ENCODE data around the gene ANKHD1.

DNA sequence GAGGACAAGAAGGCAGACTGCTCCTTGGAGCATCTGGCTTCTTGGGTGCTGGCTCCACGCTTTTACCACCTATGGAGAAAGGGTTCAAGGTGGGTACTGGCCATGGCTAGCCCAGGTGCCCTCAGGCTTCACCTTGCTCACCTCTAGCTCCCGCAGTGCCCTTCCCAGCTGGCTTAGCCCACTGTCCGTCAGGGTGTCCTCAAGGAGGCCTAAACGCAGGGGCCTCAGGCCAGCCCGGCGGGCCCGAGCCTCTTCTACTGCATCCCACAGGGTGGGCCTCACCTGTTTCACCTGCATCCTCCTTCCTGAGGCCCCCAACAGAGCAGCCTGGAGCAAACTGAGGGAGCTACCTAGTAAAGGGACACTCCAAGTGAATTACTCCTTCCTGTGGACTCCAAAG, 172.1 kb downstream of the ANKHD1 start:
- TF ChIP-seq, protein P1, sequence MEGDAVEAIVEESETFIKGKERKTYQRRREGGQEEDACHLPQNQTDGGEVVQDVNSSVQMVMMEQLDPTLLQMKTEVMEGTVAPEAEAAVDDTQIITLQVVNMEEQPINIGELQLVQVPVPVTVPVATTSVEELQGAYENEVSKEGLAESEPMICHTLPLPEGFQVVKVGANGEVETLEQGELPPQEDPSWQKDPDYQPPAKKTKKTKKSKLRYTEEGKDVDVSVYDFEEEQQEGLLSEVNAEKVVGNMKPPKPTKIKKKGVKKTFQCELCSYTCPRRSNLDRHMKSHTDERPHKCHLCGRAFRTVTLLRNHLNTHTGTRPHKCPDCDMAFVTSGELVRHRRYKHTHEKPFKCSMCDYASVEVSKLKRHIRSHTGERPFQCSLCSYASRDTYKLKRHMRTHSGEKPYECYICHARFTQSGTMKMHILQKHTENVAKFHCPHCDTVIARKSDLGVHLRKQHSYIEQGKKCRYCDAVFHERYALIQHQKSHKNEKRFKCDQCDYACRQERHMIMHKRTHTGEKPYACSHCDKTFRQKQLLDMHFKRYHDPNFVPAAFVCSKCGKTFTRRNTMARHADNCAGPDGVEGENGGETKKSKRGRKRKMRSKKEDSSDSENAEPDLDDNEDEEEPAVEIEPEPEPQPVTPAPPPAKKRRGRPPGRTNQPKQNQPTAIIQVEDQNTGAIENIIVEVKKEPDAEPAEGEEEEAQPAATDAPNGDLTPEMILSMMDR (conservative IDR thresholded peaks at IDR 0.05) = no peak
- TF ChIP-seq ZFX (IDR thresholded peaks at IDR 0.05) = no peak
